ENCODE results near the gene HENMT1.
"Not testable (repeated sequence)": the region's sequence is repeated elsewhere in the genome, so short reads cannot be mapped to it uniquely, and the experiment has no call there.

HENMT1 gene

DNA sequence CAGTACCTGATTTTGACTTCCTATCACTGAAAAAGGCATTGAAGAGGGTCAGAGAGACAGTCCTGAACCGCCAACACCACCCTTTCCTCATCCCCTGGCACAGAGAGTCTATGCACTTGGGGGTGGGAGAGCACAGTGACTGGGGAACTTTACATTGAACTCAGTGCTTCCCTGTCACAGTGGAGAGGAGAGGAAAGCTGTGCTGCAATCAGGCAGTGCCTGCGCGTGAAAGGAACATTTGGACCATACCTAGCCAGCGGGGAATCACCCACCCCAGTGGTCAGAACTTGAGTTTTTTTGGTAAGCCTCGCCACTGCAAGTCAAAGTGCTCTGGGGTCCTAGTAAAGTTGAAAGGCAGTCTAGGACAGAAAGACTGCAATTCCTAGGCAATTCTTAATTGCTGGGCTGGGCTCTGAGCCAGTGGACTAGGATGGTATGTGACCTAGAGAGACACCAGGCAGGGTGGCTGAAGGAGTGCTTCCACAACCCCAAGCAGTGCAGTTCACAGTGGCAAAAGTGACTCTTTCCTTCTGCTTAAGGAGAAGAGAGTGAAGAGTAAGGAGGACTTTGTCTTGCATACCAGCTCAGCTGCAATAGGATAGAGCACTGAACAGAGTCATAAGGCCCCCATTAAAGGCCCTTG lies 9.4 kb upstream of the HENMT1 start:
- no peak for DNase-seq

GRCh38 chr1:108669679-108670078 lies 8.8 kb upstream of the HENMT1 start:
- DNase-seq = peak in 1 of 5 experiments; percentile 25

- no peak for DNase-seq
Observed at GRCh38 chr1:108668777-108669176, 7.9 kb upstream of the HENMT1 start.

DNA sequence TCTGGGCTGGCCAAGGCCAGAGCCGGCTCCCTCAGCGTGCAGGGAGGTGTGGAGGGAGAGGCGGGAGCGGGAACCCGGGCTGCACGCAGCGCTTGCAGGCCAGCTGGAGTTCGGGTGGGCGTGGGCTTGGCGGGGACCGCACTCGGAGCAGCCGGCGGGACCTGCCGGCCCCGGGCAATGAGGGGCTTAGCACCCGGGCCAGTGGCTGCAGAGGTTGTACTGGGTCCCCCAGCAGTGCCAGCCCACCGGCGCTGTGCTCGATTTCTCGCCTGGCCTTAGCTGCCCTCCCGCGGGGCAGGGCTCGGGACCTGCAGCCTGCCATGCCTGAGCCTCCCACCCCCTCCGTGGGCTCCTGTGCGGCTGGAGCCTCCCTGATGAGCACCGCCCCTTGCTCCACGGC lies 6.5 kb upstream of the HENMT1 start:
- not testable (repeated sequence) for DNase-seq

DNA sequence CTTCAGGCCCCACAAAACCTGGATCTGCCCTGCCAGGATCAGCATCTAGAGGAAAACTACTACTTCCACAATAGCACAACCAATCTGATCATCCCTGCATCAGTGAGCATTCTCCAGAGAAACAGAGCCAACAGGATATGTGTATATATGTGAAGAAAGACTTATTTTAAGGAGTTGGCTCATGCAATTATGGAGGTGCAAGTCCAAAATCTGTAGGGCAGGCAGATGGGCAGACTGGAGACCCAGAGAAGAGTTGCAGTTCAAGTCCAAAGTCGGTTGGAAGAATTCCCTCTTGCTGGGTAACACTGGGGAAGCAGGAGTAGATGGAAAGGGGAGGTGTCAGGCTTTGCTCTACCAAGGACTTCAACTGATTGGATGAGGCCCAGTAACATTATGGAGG lies 4.9 kb upstream of the HENMT1 start:
- no peak for DNase-seq

DNA sequence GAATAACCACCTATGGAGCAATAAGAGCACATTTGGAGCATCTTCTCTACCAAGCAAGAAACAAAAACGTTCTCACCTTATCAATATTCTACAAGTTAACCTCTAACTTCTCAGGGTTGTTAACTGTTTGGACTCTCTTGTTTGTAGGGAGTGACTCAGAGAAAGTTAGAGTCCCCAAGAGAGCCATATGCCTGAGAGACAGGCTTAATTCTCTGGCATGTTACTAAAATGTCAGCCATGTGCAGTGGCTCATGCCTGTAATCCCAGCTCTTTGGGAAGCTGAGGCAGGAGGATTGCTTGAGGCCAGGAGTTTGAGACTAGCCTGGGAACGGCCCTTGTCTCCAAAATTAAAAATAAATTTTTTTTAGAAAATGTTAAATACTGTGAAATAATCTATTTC lies 4.2 kb upstream of the HENMT1 start:
- no peak for DNase-seq

GRCh38 chr1:108664481-108664880 lies 3.6 kb upstream of the HENMT1 start:
- no peak for DNase-seq

- DNase-seq = no peak
Observed at GRCh38 chr1:108663074-108663473, 2.2 kb upstream of the HENMT1 start.

GRCh38 chr1:108657356-108658080 lies 3.4 kb downstream of the HENMT1 start:
- no peak for DNase-seq

DNA sequence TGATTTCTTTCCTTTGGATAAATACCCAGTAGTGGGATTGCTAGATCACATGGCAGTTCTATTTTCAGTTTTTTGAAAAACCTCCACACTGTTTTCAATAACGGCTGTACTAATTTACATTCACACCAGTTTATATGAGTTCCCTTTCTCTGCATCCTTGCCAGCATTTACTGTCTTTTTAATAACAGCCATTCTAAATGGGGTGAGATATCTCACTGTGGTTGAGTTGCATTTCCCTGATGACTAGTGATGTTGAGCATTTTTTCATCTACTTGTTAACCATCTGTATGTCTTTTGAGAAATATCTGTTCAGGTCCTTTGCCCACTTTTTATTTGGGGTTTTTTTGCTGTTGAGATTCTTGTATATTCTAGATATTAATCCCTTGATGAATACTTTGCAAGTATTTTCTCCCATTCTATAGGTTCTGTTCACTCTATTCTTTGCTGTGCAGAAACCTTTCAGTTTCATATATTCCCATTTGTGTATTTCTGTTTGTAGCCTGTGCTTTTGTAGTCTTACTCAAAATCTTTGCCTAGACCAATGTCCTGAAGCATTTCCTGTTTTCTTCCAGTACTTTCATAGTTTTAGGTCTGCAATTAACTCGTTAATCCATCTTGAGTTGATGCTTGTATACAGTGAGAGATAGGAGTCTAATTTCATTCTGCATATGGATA lies 7.3 kb downstream of the HENMT1 start:
- DNase-seq = peak in 1 of 5 experiments; percentile 49

DNA sequence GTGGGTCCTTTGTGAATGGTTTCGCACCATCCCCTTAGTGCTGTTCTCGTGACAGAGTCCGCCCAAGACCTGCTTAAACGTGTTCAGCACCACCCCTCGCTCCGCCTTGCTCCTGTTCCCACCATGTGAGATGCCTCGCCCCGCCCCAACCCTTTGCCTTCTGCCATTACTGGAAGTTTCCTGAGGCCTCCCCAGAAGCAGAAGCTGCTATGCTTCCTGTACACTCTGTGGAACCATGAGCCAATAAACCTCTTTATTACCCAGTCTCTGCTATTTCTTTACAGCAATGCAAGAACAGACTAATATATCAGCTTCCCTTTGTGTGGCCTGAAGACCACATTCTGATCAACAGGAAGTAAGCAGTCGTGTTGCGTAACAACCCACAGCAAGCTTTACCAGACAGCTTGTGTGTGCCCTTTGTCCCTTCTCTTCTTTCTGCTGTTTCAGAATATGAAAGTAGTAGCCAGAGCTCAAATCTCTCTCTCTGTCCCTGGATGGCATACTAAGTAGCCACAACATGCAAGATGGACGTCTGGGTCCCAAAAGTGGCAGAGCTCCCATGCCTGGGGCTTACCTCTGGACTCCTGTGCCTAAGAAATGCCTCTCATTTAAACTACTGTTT lies 14.1 kb downstream of the HENMT1 start:
- peak; percentile 24 to 98 (median 45) for DNase-seq

GRCh38 chr1:108646265-108646647 lies 14.6 kb downstream of the HENMT1 start:
- no peak for DNase-seq

GRCh38 chr1:108645564-108646184 lies 15.2 kb downstream of the HENMT1 start:
- DNase-seq = peak in 2 of 5 experiments; percentile 20 to 63

DNA sequence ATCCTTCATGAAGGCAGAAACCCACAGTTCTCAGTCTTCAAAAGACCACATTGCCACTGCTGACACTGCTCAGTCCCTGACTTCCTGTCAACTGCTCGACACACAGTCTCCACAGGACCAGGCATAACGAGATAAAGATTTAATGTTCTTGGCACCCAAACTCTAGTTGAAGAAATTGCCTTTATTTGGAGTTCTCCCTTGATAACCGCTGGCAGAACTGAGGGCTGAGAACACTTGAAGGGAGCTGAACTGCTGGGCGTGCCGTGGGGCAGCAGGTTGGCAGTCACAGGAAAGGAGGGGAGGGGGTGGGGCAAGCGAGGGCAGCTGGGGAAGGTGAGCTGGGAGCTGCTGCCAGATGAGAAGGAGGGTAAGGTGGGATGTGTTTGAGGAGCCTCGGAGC lies 15.9 kb downstream of the HENMT1 start:
- DNase-seq = peak in 3 of 5 experiments; percentile 8 to 95 (median 59)

DNA sequence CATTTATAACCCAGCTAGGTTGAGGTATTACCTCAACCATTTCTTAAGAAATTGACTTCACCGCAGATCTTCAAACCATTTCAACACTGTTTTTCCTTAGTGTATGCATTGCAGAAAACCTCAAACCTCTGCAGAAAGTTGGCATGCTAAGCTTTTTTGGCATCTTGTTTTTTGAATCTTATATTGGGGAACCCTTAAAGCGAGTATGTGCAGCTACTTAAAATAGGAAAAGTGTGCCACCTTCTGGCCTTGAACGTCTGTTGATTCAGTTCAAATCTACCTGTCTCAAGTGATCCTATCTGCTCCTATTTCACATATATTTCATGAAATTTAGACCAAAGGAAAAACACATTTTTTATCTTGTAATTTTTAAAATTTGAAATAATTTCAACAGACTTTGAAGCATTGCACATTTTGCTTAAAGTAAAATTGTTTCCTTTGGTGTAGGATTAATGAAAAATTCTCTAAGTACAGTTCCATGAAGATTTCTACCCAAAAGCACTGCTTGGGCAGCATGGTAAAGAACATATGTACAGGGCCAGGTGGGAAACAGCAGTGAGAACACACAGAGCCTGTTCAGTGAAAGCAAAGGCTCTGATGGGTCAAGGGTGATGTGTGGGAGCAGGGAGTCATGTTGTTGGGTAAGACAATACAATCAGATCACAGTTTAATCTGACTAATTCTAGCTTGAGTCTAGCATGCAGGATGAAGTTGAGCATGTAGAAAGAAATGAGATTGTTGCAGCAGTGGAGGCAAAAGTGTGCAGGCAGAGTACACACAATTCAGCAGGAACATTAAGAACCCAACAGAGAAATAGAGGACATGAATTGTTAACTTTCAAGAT lies 17.2 kb downstream of the HENMT1 start:
- peak in 3 of 5 experiments; percentile 11 to 96 (median 42) for DNase-seq

DNA sequence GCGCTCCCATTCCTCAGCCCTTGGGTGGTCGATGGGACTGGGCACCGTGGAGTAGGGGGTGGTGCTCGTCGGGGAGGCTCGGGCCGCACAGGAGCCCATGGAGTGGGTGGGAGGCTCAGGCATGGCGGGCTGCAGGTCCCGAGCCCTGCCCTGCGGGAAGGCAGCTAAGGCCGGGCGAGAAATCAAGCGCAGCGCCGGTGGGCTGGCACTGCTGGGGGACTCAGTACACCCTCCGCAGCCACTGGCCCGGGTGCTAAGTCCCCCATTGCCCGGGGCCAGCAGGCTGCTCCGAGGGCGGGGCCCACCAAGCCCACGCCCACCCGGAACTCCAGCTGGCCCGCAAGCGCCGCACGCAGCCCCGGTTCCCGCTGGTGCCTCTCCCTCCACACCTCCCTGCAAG lies 20.0 kb downstream of the HENMT1 start:
- DNase-seq = not testable (repeated sequence)

GRCh38 chr1:108639899-108640560 lies 20.9 kb downstream of the HENMT1 start:
- peak in 2 of 5 experiments; percentile 17 to 76 for DNase-seq

DNA sequence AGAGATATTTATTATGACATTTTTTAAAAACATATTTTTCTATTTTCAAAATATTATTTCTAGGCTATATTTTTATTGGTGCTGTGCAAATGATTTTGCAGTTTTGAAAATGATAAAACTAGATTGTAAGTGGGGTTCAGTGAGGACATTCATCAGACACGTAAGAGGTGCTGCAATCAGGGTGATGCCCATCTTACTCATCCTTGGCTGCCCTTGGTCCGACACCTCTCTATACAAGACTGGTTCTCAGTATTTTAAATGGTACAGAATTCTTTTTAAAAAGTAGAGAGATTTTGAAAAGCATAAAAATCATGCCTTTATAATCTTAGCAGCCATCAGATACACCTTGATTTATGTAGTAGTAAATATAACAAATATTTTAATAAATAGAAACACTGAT lies 24.0 kb downstream of the HENMT1 start:
- no peak for DNase-seq

DNA sequence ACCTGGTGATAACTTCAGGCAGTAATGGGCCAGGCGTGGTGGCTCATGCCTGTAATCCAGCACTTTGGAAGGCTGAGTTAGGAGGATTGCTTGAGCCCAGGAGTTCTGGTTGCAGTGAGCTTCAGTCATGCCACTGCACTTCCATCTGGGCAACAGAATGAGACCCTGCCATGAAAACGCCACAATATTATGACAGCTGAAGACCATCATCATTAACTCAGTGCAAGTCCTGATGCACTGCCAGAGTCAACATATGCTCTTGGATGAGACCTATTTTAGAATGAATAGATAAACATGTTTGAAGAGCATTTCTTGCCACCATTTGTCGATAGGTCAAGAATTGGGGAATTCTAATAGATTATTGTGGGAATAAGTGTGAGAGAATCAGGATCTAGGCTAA lies 26.4 kb downstream of the HENMT1 start:
- no peak for DNase-seq

DNA sequence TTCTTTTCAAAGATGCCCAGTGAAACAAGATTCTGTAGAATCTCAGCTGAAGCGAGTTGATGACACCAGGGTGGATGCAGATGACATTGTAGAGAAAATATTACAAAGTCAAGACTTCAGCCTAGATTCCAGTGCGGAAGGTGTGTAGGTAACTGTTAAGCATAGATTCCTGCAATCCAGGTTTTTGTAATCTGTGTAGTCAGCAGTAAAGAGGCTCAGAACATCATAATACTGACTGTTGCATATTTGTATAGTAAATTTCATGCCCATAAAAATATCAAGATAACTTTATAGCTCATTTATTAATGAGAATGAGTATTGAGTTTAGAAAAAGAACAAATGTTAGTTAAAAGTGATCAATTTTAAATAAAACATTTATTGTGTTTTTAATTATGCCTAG lies 32.2 kb downstream of the HENMT1 start:
- DNase-seq = no peak

DNA sequence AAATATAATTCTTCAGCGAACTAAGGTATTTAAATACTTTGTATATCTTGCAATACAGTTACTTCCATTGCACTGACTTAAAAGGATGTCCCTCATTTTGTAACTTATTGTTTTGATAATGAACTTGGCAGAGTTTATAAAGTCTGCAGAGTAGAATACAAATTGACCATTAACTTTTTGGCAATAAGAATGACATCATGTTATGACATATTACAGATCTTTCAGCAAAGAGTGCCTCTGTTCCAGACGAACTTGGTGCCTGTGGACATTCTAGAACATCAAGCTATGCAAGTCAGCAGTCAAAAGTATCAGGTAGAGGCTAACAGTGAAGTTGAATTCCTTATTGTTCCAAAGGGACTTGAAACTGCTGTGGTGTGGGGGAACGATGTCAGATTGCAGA lies 32.9 kb downstream of the HENMT1 start:
- no peak for DNase-seq

All from T-helper 2 cell (primary cell).